Fibroblast of skin of right quadriceps (primary cell): ENCODE data around the gene MRPS25.
"Not testable (repeated sequence)": the region's sequence is repeated elsewhere in the genome, so short reads cannot be mapped to it uniquely, and the experiment has no call there.

Experiments used
- DNase-seq: peaks from one replicate; pipeline ENCODE4 v3.0.0-alpha.2; 2013

The MRPS25 gene

DNA sequence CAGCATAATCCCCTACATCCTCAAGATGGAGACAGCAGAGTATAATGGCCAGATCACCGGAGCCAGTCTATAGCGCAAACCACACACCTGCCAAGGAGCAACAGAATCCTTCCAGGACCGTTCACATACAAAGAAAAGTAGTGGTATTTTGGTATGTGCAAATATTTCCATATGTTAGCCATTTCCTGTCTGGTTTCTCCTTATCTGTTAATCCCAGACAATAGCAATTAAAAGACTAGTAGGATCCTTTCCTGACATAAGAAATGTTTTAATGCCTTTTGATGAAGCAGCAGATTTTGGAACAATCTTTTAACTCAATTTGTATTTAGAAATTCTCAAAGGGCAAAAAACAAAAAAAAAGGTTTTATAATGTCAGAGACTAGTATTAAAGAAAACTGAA, 22.2 kb downstream of the MRPS25 start:
- peak; percentile 34 for DNase-seq

- DNase-seq, result no peak
These were observed 23.2 kb downstream of the MRPS25 start for GRCh38 chr3:15041950-15042349.

GRCh38 chr3:15040844-15041243, 24.3 kb downstream of the MRPS25 start:
- DNase-seq, result no peak

- no peak for DNase-seq
These were observed 26.8 kb downstream of the MRPS25 start for GRCh38 chr3:15038306-15038705.

DNA sequence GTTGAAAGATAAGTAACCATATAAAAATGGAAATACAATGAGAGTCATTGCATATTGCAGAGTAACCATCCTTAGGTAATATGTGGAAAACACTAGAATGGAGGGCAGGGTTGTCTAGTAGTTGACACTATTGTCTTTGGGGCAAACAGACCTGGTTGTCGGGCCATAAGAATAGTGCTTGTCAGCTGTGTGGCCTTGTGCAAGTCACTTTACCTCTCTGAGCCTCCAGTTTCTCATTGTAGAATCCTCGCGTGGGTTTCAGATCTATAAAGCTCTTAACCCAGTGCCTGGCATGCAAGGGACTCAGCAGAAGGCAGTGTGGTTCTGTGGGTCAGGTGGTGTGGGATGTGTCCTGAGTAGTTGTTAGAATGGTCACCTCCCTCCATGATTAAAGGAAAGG, 32.0 kb downstream of the MRPS25 start:
- DNase-seq, result no peak

- no peak for DNase-seq
These were observed 32.5 kb downstream of the MRPS25 start for GRCh38 chr3:15032650-15033049.

DNA sequence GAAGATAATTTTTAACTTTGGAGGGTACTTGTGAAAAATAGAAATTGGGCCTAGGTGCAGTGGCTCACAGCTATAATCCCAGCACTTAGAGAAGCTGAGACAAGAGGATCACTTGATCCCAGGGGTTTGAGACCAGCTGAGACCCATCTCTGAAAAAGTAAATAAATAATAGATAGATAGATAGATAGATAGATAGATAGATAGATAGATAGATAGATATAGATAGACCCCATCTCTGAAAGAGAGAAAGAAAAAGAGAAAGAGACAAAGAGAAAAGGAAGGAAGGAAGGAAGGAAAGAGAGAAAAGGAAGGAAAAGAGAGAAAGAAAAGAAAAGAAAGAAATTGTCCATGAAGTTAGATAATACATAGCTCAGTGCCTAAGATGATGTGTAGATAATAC, 35.5 kb downstream of the MRPS25 start:
- no peak for DNase-seq

DNA sequence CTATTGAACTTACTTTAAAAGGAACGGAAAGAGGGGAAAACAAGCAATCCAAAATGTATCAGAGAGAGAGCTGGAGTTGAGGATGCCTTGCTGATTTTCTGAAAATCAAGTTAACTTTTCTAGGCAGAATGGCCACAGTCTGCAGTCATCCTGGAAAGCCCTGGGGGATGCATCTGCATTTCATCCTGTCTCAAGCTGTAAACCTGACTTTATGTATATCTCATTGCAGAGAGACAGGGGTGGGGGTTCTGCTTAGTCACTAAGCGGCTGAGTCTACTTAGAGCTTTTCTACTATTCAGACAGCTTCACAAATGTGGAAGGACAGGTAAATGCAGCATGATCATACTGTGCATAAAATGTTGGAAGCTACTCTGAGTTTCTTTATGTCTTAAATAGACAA, 41.4 kb downstream of the MRPS25 start:
- DNase-seq, result no peak

GRCh38 chr3:15023249-15023648, 41.9 kb downstream of the MRPS25 start:
- DNase-seq, result no peak

GRCh38 chr3:15017191-15017590, 47.9 kb downstream of the MRPS25 start:
- no peak for DNase-seq

GRCh38 chr3:15015456-15015855, 49.7 kb downstream of the MRPS25 start:
- no peak for DNase-seq

DNA sequence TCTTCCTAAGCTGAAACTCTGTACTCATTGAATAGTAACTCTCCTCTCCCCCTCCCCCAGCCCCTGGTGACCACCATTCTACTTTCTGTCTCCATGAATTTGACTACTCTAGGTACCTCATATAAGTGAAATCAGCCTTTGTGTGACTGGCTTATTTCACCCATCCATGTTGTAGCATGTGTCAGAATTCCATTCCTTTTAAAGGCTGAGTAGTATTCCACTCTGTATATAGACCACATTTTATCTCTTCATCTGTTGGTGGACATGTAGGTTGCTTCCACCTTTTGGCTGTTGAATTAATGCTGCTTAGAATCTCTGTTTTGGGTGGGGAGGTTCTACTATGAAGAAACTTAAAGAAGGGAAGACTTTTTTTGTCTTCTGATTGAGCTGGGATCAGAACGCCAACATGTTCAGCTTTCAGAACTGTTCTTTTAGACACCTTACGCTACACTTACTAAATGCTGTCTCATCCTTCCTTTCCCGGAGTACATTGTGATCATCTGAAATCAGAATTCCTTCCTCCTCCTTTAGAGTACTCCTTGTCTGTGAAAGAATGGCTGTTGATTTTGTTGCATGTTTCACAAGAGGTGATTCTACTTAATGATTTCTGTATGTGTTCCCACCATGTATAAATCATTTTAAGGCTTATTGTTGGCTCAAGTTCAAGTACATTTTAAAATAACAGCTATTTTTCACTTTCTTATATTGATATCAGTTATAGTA, 50.3 kb downstream of the MRPS25 start:
- DNase-seq, result no peak

DNA sequence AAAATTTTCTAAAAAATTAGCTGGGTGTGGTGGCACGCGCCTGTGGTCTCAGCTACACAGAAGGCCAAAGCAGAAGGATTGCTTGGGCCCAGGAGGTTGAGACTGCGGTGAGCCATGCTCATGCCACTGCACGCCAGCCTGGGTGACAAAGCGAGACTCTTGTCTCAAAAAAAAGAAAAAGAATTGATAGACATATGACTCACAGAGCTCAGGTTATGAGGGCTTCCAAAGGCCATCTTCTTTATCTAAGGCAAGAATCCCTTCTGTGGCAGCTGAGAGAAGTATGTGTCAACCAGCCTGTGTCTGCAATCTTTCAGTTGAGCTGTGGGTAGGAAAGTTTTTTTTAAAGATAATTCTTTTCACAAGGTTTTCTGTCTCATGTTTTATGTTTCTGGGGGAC, 53.9 kb downstream of the MRPS25 start:
- DNase-seq, result no peak

GRCh38 chr3:15010664-15011063, 54.5 kb downstream of the MRPS25 start:
- DNase-seq, result peak; percentile 11

DNA sequence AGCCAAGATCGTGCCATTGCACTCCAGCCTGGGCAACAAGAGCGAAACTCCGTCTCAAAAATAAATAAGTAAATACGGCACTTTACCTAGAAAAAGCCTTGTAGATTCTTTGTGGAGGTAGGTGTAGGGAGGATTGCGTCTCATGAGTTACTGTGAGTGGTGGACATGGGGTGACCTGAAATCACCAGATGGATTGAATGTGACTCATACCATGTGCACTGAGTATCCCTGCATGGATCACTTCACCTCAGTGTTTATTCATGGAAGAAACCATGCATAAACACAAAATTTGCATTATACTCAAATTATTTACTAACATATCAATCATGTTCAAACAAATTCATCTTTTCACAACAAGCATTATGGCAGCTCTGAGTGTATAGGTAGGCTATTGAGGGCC, 55.9 kb downstream of the MRPS25 start:
- no peak for DNase-seq

GRCh38 chr3:15007681-15008141, 57.4 kb downstream of the MRPS25 start:
- peak; percentile 53 for DNase-seq

GRCh38 chr3:14999182-14999581, 65.9 kb downstream of the MRPS25 start:
- not testable (repeated sequence) for DNase-seq
